Measurements from ENCODE around the gene SAC3D1. TPM values are rescaled to one million over a fixed set of nuclear protein-coding genes. Genes with fewer than 3 reads are reported as not detected.
A peak's percentile ranks its signal among the peaks of the same experiment; 100 is the strongest.

SAC3D1 gene
- total and polyA plus RNA-seq, 9 of the 15 experiments (the other 6 are each of a cell fraction or from before 2014, with no cell fraction given): 0.20 to 35.2 (median 5.8) TPM

DNA sequence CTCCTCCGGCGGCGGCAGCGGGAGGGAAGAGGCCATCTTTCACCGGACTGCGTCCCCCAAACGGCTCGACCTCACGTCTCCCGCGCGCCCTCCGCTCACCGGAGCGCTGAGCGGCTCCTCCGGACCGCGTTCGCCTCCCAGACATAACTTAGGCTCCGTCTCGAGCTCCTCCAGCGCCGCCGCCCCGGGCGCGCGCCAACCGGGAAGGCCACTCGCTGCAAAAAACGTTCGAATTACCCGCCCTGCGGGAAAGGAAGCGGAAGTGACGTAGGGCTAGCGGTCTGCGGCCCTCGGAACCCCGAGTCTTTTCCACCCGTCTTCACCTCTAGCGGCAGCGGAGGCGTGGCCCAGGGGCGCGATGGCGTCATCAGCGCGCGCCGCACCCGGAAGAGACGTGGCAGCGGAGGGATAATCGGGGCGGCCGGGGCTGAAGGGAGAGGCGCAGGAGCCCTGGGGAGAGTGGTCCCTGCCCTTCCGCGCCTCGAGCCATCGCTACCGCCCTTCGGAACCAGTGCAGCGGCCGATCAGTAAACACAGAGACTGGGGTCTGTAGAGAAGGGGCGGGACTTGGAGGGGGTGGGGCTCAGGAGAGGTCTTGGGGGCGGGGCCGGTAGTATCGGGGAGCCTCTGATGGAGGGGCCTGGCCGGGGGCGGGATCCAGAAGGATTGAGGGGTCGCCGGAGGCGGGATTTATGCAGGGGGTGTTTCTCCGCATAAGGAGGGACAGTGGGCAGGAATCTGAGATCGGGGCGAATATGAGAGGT is 43.0 kb downstream of the SAC3D1 start, which contains the start of the genes CDCA5 and ZFPL1 (continued):
- TF ChIP-seq EP300 (IDR thresholded peaks at IDR 0.05; ENCODE audit: low read length) (peak; percentile 55), ZNF77 (CRISPR knock-in tag; IDR thresholded peaks at IDR 0.05) (no peak), ZFX (CRISPR knock-in tag; IDR thresholded peaks at IDR 0.05) (peak; percentile 83), YY1 (IDR thresholded peaks at IDR 0.05; ENCODE audit: borderline replicate concordance in 1 of 3, control insufficient read depth in 1 of 3, extremely low read depth in 1 of 3, insufficient read depth in 3 of 3, insufficient read length in 1 of 3, insufficient replicate concordance in 2 of 3, low read depth in 1 of 3, low read length in 2 of 3) (peak in 2 of 3 experiments; percentile 71 to 83), ZBTB9 (CRISPR knock-in tag; IDR thresholded peaks at IDR 0.05) (peak; percentile 81; the same call in 1 of the 2 replicates), E2F5 (CRISPR knock-in tag; IDR thresholded peaks at IDR 0.05) (peak; percentile 91), RUNX1 (IDR thresholded peaks at IDR 0.05; ENCODE audit: low read depth) (no peak), BACH1 (tag; IDR thresholded peaks at IDR 0.05) (peak; percentile 63; the same call in 1 of the 2 replicates), KDM4B (IDR thresholded peaks at IDR 0.05; ENCODE audit: borderline replicate concordance in 2 of 2, low read depth in 1 of 2) (peak in 1 of 2 experiments; percentile 81; a peak in 1 of 4 replicates), SRSF1 (IDR thresholded peaks at IDR 0.05; ENCODE audit: low read depth, low read length) (no peak), RHOXF2B (CRISPR knock-in tag; conservative IDR thresholded peaks at IDR 0.05) (no peak), PHF8 (IDR thresholded peaks at IDR 0.05; ENCODE audit: borderline replicate concordance, low read length) (peak; percentile 97), ZNF3 (CRISPR knock-in tag; IDR thresholded peaks at IDR 0.05) (no peak), ILF3 (IDR thresholded peaks at IDR 0.05; ENCODE audit: borderline replicate concordance) (no peak), ZNF780A (CRISPR knock-in tag; IDR thresholded peaks at IDR 0.05) (no peak), LCOR (CRISPR knock-in tag; IDR thresholded peaks at IDR 0.05) (peak; percentile 46; the same call in 1 of the 2 replicates)
- TF ChIP-seq, protein P1, sequence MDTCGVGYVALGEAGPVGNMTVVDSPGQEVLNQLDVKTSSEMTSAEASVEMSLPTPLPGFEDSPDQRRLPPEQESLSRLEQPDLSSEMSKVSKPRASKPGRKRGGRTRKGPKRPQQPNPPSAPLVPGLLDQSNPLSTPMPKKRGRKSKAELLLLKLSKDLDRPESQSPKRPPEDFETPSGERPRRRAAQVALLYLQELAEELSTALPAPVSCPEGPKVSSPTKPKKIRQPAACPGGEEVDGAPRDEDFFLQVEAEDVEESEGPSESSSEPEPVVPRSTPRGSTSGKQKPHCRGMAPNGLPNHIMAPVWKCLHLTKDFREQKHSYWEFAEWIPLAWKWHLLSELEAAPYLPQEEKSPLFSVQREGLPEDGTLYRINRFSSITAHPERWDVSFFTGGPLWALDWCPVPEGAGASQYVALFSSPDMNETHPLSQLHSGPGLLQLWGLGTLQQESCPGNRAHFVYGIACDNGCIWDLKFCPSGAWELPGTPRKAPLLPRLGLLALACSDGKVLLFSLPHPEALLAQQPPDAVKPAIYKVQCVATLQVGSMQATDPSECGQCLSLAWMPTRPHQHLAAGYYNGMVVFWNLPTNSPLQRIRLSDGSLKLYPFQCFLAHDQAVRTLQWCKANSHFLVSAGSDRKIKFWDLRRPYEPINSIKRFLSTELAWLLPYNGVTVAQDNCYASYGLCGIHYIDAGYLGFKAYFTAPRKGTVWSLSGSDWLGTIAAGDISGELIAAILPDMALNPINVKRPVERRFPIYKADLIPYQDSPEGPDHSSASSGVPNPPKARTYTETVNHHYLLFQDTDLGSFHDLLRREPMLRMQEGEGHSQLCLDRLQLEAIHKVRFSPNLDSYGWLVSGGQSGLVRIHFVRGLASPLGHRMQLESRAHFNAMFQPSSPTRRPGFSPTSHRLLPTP (IDR thresholded peaks at IDR 0.05; ENCODE audit: borderline replicate concordance, extremely low read depth, insufficient read length): no peak
- TF ChIP-seq, protein P2, sequence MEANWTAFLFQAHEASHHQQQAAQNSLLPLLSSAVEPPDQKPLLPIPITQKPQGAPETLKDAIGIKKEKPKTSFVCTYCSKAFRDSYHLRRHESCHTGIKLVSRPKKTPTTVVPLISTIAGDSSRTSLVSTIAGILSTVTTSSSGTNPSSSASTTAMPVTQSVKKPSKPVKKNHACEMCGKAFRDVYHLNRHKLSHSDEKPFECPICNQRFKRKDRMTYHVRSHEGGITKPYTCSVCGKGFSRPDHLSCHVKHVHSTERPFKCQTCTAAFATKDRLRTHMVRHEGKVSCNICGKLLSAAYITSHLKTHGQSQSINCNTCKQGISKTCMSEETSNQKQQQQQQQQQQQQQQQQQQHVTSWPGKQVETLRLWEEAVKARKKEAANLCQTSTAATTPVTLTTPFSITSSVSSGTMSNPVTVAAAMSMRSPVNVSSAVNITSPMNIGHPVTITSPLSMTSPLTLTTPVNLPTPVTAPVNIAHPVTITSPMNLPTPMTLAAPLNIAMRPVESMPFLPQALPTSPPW (CRISPR knock-in tag; IDR thresholded peaks at IDR 0.05): peak; percentile 77
